GM18951 (cell line): ENCODE measurements around the gene TBC1D2.

Source experiments
- POLR2A ChIP-seq: IDR thresholded peaks from 4 replicates; pipeline ENCODE4 v1.6.1; 2011; ENCODE audit warnings: mild to moderate bottlenecking; ENCODE audit not compliant: insufficient read length, insufficient read depth; ENCODE audit errors: extremely low read depth
- in situ Hi-C: fragments of 300-500 bp; cut with MboI; formaldehyde crosslinking; loops from one replicate; pipeline ENCODE4 v1.12.0; 2022; ENCODE audit warnings: low sequenced_read_pairs, mixed read lengths, inconsistent platforms; ENCODE audit not compliant: unreplicated experiment

TBC1D2 gene

DNA sequence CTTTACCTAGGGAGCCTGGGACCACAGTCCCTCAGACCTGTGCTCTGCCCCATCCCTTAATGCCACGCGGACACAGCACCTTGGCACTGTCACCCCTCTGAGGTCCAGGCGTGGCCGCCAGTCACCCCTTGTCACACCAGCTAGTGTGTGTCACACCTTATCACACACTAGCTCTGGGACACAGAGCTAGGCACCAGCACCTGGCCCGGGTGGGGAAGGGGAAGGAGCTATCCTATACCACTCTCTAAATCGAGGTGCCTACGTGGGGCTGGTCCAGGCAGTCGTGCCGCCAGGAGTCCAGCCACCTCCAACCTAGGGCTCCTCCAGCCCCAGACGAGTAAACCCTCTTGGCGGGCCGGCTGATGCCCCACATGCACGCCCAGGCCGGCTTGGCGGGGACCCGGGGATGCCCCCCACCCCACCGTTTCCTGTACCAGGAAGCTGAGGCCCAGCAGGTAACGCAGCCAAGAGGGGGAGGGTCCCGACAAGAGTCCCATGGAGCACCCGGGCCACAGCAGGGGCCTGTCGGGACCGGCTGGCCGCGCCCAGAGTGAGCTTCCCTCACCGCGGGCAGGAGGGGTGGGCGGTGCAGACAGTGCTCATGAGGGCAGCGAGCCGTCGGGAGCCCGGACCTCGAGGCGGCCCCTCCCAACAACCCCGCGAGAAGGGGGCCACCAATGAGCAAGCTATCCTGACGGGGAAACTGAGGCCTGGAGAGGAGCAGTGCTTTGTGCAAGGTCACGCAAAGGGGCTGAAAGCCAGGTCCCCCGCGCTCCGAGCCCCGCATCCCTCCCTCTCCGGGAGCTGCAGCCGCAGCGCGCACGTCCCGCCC, 63.6 kb downstream of the TBC1D2 start:
- in situ Hi-C loops = no loop called here

DNA sequence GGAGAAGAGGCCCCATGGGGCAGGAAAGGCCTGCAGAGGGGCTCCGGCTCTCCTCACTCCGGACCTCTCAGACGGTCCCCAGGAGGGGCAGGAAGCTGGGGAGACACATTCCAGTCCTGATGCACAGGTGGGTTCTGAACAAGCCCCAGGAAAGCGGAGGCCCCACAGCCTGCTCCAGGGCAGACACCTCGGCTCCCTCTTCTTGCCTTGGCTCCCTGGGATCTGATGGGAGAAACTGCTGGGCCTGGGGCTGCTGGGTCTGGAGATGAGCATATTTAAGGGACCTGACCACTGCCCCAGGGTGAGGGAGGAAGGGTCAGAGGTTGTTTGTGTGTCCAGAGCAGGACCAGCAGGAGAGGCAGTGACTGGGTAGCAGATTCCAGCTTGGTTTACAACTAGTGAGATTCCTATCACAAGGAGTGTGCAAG, 64.3 kb downstream of the TBC1D2 start:
- TF ChIP-seq POLR2A = no peak
- in situ Hi-C loops = no loop called here

More for the DNA sequence above, 63.6 kb downstream of the TBC1D2 start:
- TF ChIP-seq POLR2A = no peak

DNA sequence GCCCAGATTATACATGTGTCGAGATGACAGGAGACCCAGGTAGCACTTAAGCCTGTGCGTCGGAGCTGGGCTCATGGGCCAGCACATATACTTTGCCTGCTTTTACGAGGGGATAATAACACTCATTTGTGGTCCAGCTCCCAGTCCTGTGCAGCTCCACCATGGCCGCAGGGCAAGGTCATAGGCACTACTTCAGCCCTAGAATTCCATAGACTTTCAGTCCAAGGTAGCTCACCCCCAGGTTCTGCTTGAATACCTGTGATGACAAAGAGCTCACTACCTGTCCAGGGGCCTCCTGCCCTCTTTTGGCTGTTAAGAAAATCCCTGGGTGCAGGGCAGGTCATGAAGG, 64.7 kb downstream of the TBC1D2 start:
- TF ChIP-seq POLR2A = no peak
- in situ Hi-C loops = no loop called here

DNA sequence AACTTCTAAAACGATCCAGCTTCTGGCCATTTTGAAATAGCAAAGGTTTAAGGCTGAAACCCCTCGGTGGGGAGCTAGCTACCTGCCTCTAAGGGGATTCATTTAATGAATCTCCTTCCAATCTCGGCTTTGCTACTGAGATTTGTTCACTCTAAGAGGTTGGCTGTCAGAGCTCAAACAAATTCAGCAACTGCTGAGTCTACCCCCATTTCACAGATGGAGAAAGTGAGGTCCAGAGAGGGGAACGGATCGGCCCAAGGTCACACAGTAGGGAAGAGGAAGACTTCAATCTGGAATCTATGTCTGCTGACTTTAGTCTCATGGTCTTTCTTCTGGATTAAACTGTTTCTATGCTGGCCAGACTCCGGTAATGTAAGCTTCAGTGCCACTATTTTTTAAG, 66.0 kb downstream of the TBC1D2 start:
- TF ChIP-seq POLR2A = no peak
- in situ Hi-C loops = no loop called here

DNA sequence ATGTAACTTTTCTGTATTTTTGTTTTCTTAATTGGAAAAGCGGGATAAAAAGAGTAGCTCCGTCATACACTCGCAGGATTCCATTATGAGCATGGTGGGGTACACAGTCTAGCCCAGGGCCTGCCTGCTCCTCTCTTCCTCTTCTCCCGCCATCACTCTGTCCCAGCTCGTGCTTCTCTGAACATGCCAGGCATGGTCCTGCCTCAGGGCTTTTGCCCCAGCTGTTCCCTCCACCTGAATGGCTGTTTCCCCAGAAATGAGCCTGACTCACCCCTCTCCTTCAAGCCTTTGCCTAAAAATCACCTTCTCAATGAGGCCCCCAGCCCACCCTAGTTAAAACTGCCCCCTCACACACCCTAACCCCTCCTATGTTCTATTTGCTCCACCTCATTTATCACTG, 67.5 kb downstream of the TBC1D2 start:
- no peak for TF ChIP-seq POLR2A
- in situ Hi-C loops = no loop called here

DNA sequence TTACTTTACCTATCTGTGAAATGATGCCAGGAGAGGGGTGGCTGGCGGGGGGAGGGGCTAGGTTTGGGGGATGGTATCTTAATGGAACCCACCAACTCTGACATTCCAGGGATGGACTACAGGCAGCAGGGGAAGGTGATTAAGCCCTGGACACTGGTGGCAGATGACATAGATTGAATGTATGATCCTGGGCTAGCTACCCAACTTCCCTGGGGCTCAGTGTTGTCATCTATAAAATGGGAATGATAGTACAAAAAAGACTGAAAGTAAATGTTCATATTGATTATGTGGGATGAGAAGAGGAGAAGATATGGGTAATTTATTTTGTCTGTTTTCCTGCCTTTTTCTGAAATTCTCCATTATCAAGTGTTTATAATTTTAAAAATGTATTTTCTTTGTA, 69.2 kb downstream of the TBC1D2 start:
- in situ Hi-C loops = no loop called here
- TF ChIP-seq POLR2A = no peak

DNA sequence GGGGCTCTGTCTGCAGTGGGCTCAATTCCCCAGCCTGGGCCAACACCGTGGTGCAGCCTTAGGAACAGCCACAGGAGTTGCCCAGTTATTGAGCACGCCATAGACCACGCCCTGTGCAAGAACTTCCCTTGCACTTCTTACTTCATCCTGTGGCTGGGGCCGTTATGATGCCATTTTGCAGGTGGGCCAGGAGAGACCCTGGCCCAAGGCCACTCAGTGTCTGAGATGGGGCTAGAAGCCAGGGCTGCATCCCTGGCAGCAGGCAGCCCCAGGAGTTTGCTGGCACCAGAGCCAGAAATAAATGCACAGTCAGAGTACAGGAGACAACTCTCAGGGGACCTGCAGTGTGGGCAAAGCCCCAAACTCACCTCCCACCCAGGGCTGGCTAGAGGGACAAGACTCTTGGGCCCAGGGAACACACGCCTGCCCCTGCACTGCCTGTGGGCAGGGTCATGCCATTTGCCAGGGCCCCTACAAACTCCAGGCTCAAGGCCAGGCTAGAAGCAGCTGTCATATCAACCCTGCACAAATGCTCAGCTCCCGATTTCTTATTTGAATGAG, 69.8 kb downstream of the TBC1D2 start:
- TF ChIP-seq POLR2A = no peak
- in situ Hi-C loops = no loop called here

DNA sequence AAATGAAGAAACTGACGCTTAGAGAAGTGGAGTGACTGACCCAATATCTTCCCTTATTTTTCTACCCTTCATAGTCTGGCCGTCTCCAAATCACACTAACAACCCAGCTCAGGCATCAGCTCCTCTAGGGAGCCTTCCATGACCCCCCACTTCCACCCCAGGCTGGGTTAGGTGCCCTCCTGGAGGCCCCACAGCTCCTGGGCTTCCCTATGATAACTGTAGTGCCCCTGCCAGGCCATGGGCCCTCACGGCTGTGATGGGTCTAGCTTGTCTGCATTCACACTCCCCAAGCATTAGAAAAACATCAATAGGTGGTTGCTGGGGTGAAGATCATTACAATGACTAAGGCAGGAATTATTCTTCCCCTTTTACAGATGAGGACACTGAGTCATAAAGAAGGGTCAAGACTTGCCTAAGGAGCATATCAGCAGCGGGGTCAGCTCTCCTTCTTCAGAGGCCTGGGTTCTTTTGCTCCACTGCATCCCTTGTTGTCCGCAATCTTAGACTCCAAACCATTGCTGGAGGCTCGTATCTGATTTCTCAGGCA, 70.4 kb downstream of the TBC1D2 start:
- in situ Hi-C loops = no loop called here
- no peak for TF ChIP-seq POLR2A

DNA sequence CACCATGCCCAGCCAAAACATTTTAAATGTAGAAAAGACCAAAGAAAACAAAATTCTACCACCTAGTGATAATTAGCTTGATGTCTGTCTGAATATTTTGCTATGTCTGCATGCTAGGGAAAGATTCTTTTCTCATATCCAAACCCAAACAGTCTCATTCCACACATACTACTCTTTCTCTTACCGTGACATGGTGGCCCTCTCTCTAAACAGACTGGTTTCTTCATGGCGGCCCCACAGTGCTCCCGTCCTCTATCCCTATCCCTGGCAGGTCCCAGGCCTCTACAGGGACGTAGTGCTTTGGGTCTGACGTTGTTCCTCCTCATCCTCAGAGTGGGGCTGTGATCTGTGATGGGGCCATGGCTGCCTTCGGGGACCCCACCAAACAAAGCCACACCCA, 71.1 kb downstream of the TBC1D2 start:
- in situ Hi-C loops = no loop called here
- TF ChIP-seq POLR2A = no peak

DNA sequence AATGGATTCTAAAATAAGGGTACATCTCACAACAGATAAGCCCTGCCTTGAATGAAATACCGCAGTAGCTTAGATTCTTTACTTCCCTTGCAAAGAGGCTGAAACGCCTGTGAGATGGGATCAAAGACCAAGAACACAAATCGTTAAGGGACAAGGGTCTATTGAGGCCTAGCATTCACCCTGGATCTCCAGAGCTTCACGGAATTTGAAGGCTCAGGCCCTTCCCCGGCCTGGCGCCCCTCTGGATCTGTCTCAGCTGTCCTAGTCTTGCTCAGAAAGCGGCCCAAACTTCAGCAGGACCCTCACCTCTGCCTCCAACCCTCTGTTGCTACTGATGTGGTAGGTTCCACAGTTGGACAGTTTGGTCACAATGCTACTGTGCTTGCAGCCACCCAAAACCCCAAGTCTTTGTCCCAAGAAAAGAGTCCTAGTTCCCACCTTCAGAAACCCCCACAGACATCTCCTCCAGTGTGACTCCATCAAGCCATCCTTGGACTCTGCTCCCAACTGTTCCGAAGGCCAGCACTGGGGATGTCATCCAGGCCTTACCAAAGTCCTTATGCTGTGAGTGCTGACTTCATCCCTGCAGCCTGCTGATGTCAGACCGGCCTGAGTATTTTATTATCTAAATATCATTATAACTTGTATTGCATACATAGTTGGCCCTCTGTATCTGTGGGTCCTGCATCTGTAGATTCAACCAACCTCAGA, 72.4 kb downstream of the TBC1D2 start:
- in situ Hi-C loops = no loop called here
- TF ChIP-seq POLR2A = no peak

DNA sequence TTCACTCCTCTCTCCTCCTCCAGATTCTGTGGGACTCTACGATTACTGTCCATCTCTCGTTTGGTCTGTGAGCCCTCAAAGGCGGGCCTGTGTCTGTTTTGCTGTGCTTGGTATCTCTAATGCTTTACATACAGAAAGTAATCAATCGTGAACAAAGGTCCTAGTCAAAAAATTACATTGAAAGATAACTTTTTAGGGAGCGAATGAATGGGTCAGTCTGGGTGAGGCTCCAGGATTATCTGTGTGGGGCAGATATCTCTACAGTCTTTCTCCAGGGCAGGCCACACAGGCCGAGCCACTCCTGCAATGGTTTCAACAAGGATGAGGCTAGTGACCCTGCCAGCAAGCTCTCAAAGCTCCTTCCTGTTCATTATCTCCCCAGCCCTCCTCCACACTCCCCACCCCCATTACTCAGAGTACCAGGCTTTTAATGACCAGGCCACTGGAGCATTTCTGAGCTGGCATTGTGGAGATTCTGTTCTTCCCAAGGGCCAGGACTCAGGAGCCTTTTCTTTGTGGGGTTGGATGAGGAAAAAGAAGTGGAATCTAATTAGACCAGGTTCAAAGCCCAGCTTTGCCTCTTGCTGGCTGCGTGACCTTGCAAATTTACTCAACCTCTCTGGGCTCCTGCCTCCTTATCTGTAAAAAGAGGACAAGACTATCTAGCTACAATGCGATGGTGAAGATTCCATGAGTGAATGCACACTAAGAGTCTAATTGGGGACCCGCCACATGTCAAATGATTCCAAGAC, 73.2 kb downstream of the TBC1D2 start:
- in situ Hi-C loops = no loop called here
- no peak for TF ChIP-seq POLR2A

DNA sequence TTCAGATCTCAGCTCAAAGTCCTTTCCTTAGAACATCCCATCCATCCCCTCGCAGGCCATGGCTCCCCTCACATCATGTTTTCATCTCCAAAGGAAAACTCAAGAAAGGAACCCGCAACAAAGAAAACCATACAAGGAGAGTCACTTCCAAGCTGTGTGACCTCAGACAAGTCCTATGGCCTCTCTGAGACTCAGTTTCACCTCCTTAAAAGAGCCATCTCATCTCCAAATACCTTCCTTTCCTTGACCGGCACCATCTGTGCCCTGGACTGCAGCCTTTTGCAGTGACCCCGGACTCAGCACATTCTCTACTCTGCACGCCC, 73.7 kb downstream of the TBC1D2 start:
- no peak for TF ChIP-seq POLR2A
- in situ Hi-C loops = no loop called here

DNA sequence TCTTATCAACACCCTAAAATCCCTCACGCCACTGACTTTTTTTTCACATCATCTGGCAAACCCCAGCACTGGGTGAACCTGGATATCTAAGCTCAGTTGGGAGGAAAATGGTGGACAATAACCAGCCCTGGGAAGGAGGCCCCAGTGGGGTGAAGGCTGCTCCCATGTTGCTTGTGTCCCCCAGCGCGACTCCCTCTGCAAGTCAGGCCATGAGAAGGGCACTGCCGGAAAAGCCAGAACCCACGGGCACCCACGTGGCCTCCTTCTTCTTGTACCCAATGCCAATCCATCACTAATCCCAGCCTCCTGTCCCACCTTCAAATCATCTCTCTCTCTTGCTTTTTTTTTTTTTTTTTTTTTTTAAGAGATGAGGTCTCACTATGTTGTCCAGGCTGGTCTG, 74.5 kb downstream of the TBC1D2 start:
- in situ Hi-C loops = no loop called here

More for the DNA sequence above, 74.5 kb downstream of the TBC1D2 start:
- no peak for TF ChIP-seq POLR2A
